Activated CD8-positive, alpha-beta memory T cell treated with anti-CD3 and anti-CD28 coated beads for 4 hours (primary cell): ENCODE results near the gene RNF167.

Source experiments
- DNase-seq, 2 donors: peaks; one replicate each; pipeline ENCODE4 v3.0.0-alpha.2; 2020; ENCODE audit warnings: low read depth in 2 of 2

Gene RNF167

GRCh38 chr17:4938688-4939545 is 1.2 kb upstream of the RNF167 start:
- DNase-seq: no peak

DNA sequence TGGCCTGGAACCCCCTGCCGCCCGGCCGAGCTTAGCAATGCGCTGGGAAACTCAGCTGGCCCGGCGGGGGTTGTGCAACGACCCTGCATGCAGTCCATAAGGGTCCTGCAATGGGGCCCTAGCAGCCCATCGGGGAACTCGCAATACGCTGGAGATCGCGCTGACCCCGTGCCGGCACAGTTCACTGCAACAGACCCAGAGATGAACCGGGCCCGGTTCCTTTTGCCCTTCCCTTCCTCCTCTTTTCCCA is 597 bp upstream of the RNF167 start:
- no peak for DNase-seq

GRCh38 chr17:4940555-4941318 is 669 bp downstream of the RNF167 start:
- DNase-seq: no peak

- DNase-seq: no peak
Observed at GRCh38 chr17:4941319-4941610, 1.2 kb downstream of the RNF167 start.

DNA sequence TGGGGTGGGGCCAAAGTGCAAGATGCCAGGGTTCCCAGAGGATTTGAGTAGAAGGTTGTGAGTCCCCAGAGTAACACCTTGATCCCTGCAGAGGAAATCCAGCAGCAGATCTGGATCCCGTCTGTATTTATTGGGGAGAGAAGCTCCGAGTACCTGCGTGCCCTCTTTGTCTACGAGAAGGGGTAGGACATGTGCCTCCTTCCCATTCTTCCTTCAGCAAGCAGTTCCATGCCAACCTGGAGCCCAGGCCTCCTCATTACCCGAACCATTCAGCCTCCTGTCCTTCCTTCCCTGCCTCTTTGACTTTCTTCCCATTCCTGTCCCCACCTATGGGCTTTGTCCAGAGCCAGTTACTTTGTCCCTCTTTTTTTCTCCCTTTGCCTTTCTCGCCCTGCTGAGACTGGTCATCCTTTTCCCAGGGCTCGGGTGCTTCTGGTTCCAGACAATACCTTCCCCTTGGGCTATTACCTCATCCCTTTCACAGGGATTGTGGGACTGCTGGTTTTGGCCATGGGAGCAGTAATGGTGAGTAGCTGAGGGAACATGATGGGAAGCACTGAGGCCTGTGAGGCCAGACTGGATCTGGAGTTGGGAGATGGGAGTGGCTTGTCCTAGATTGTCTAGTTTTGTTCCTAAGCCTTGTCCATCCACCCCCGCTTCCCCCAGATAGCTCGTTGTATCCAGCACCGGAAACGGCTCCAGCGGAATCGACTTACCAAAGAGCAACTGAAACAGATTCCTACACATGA is 2.9 kb downstream of the RNF167 start:
- DNase-seq: no peak

DNA sequence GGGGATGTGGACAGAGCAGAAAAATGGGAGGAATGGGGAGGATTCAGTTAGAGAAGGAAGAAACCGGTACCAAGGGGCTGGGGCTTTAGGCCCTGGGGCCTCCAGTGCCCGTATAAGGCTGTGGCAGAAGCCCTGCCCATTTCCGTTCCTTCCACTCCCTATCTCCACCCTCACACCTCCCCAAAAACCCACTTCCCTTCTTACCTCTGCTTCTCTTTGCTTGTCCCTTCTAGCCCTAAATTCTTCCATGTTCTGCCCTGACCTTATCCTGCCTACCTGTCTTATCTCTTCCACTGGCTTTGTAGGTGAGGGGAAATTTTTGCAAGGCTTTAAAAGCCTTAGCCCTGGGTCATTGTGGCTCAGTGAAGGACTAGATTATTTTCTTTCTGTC is 4.1 kb downstream of the RNF167 start:
- DNase-seq: no peak

GRCh38 chr17:4944554-4945175 is 4.6 kb downstream of the RNF167 start:
- DNase-seq: no peak

DNA sequence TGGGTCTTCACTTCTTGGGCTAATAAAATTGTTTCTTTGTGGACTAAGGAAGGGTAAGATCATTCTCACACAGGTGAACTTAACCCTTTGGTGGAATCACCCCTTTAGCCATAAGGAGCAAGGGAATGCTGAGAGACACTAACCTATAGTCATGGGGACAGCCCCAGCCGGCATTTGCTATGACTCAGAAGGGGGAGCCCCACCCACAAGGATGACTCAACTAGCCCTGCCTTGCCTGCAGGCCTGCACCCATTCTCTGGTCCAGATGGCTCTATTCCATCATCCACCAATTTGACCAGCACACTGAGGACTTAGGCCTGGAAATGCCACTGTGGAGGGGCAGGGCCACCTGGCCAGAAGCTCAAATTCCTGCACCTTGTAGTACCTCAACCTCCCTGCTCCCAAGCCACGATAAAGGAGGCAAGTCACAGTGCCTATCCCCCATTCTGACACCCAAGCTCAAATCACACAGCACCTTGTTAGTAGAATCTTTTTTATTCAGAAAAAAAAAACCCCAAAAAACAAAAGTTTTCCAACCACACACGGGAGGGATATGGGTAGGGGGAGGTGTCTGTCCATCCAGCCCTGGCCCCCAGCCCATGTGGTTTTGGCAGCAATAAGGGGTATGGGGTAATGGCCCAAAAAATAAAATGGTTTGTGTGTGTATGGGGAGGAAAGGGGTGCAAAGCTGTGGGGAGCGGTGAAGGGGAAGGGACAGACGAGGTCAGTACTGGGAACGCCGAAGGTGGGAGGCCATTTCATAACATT is 5.3 kb downstream of the RNF167 start:
- peak; percentile 73 to 74 for DNase-seq

- no peak for DNase-seq
Observed at GRCh38 chr17:4945944-4946280, 5.8 kb downstream of the RNF167 start.

DNA sequence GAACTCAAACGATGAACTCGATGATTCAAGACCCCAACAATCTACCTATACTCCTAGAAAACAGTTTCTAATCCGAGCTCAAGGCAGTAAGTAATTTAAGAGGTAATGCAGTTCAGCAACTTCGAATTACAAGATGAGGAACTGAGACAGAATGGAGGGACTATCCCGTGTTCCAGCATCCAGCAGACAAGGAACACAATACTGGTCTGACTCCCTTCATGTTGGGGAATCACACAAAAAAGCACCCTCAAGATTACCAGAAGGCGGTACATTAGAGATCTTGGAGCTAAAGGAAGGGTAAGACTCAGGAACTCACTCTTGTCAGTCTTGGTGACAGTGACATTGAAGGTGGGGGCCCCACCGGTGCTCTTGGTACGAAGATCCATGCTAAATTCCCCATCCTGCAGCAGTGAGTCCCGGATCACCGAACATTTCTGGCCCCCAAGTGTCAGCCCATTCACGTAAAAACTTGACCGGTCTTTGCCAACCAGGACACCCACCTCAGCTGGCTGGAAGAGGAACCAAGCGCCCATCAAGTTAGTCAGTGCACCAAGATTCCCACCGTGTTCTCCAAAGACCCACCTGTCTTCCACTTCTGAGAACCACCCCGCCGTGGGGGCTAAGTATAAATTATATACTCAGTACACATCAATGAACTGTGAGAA is 6.4 kb downstream of the RNF167 start:
- no peak for DNase-seq

- no peak for DNase-seq
Observed at GRCh38 chr17:4947010-4947410, 6.9 kb downstream of the RNF167 start.

DNA sequence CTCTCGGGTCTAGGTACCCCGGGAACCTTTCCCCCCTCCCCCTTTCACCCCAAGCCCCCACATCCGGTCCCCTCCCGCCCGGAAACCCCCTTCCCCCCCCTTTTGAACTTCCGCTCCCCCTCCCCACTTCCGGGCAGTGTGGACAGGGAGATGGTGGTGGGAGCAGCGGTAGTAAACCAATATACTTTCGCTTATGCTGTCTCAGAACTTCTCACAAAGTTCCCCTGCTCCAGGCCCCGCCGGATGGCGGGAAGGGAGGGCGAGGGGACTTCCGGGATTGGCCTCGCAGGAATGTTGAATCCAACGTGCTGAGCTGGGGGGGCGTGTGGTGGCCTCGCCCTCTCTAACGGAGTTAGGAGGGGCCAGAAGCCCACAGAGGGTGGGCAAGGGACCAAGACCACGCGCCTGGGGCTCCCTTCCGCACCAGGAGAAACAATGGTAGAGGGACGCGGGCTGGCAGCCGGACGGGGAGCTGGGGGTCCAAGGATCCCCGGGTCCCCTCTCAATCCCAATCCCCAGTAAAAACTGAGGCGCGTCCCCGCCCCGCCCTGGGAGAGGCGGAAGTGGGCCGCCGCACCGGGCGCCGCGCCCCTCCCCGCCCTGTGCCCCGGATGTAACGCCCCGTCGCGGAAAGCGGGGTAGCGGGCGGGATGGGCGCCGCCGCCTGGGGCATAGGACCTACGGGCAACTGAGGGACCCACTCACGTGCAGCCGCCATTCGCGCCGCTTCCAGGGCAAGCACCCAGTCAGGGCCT is 7.5 kb downstream of the RNF167 start:
- no peak for DNase-seq

DNA sequence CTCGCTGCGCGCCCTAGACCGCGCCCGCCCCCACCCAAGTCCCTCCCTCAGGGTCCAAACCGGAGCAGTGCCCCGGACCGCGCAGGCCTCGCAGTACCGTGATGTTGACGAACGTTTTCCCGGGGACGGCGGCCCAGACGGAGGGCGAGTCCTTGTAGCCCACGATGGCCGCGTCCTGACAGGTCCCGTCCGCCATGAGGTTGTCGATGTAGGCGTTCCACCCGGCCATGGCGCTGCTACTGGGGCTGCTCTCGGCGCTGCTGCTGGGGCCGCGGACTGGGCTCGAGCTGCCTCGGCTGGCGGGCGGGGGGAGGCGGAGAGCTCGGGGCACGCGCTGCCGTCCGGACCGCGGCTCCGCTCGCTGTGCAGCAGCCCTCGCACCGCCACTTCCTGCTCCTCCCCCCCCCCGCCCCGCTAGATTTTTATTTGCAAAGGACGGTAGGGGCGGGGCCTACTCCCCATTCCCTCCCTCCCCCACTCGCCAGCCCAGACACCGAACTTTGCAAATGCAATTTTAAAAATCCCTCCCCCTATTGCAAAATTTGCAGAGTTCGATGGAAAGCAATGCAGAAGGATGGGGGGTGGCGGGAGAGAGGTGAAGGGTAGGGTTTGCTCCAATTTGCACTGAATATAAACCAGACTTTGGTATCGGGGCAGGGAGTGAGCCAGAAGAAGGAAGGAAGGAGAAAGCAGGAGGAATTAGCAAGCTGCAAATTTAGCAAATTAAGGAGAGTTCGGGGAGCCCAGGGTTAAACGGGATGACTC is 8.3 kb downstream of the RNF167 start, which contains the start of gene PFN1:
TSS of gene PFN1 (minus strand) at position 365 of the 765 bp plus-strand sequence. CDS start at position 229, 136 bp downstream.
- DNase-seq: peak; percentile 79 to 85

DNA sequence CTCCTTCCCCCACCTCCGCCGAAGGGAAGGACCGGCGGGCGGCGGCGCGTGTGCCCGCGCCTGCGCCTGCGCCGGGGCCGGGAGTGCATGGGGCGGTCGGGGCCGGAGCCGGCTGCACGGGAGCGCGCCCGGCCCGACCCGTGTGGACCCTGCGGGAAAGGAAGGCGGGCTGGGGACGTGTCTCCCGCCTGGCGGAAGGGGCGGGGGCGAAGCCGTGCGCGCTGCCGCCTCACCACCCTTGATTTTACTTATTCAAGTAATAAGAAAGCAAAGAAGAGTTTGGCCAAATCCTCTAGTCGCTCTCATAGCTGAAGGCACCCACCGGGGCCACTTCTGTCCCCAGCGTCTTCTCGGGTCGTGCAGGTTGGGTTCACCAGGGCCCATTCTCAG is 8.9 kb downstream of the RNF167 start:
- DNase-seq: no peak

DNA sequence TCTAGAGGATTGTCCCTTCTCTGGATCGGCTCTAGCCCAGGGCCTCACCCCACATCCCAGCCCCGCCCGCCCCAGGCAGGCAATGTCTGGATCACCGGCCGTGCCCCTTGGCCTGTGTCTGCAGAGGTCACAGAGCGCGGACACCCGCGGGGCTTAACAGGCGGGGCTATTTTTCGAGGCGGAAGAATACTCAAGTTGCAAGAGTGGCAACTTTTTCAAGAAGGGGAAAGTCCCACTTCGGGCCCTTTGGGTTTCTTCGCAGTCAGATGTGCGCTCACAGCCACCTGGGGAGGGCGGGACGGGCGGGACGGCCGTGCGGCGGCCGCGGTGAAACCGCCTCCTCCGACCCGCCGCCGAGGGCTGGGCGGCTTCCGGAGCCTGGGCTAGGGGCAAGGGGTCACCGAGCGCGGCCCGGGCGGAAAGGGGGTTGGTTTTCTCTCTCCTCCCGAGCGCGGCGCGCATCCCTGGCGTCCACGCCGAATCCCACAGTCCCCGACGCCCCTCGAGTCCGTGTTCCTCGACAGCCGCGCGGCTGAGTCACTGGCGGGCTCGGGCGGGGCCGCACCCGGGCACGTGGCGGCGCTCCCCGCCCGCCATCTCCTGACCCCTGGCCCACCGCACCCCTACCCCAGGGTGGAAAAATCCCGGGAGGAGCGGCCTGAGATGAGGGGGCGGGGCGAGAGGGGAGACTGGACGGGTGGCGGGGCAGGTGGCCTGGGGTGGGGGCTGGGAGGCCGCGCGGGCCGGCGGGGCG is 9.4 kb downstream of the RNF167 start:
- DNase-seq: peak in 1 of 2 donors; percentile 58

GRCh38 chr17:4950075-4950745 is 10.1 kb downstream of the RNF167 start:
- no peak for DNase-seq

GRCh38 chr17:4950746-4951204 is 10.7 kb downstream of the RNF167 start, which contains the start of gene ENO3:
ENO3 (plus strand) TSS chr17:4951119; CDS start chr17:4951830, 711 bp downstream.
- DNase-seq: no peak

GRCh38 chr17:4951486-4951885 is 11.4 kb downstream of the RNF167 start:
- DNase-seq: no peak
